BLaER1 treated with 17β-estradiol and CSF1 and Interleukin-3, amounts not matched to agents 10 nM and 100 nM (cell line): Measurements from ENCODE around the gene AP2S1.
"Not testable (repeated sequence)": the region's sequence is repeated elsewhere in the genome, so short reads cannot be mapped to it uniquely, and the experiment has no call there.

Experiments used
- H3K27ac ChIP-seq, 11 experiments: shearing (Covaris generic); formaldehyde crosslinking; 2 replicates each; pipeline ENCODE4 v1.8.1; 2022
- H3K27me3 ChIP-seq, 11 experiments: shearing (Covaris generic); formaldehyde crosslinking; 2 replicates each; pipeline ENCODE4 v1.8.1; 2022
- H3K36me3 ChIP-seq, 11 experiments: shearing (Covaris generic); formaldehyde crosslinking; 2 replicates each; pipeline ENCODE4 v1.8.1; 2022
- H3K4me1 ChIP-seq, 10 experiments: shearing (Covaris generic); formaldehyde crosslinking; 2 replicates each; pipeline ENCODE4 v1.8.1; 2022
- H3K4me2 ChIP-seq, 11 experiments: shearing (Covaris generic); formaldehyde crosslinking; 2 replicates each; pipeline ENCODE4 v1.8.1; 2022
- H3K4me3 ChIP-seq, 10 experiments: shearing (Covaris generic); formaldehyde crosslinking; 2 replicates each; pipeline ENCODE4 v1.8.1; 2022
- H3K9ac ChIP-seq, 11 experiments: shearing (Covaris generic); formaldehyde crosslinking; 2 replicates each; pipeline ENCODE4 v1.8.1; 2022
- H3K9me3 ChIP-seq, 11 experiments: shearing (Covaris generic); formaldehyde crosslinking; replicated peaks in 1 of 11; 2 replicates each; pipeline ENCODE4 v1.8.1; 2022
- H4K20me1 ChIP-seq, 11 experiments: shearing (Covaris generic); formaldehyde crosslinking; 2 replicates each; pipeline ENCODE4 v1.8.1; 2022
- Cebpa-rat ChIP-seq, 11 experiments: shearing (Covaris generic); IDR thresholded peaks; 2 replicates each; pipeline ENCODE4 v1.8.1; 2022

AP2S1 gene

GRCh38 chr19:46875234-46875633, 24.6 kb upstream of the AP2S1 start:
- no peak overlapping the region for H3K4me2 ChIP-seq
- H3K9me3 ChIP-seq, result no peaks in the 10 kb centered on the region
- peaks cover 0 to 14% (median 1%) of the 10 kb centered on the region in 10 experiments; a peak in 7 of 20 replicates for H3K4me1 ChIP-seq
- no peak for TF ChIP-seq Cebpa-rat (IDR thresholded peaks at IDR 0.05)
- no peaks in the 10 kb centered on the region for H3K27me3 ChIP-seq
- no peak overlapping the region for H3K4me3 ChIP-seq
- peaks cover 13 to 56% (median 43%) of the 10 kb centered on the region in 11 experiments; a peak in 21 of 22 replicates for H3K36me3 ChIP-seq
- no peak overlapping the region for H3K27ac ChIP-seq
- H3K9ac ChIP-seq, result no peak overlapping the region
- H4K20me1 ChIP-seq, result peaks cover 74 to 100% (median 96%) of the 10 kb centered on the region in 11 experiments; a peak in 21 of 22 replicates

GRCh38 chr19:46872967-46873366, 22.3 kb upstream of the AP2S1 start:
- peaks cover 0 to 15% (median 7%) of the 10 kb centered on the region in 10 experiments; a peak in 13 of 20 replicates for H3K4me1 ChIP-seq
- TF ChIP-seq Cebpa-rat (IDR thresholded peaks at IDR 0.05), result no peak
- no peaks in the 10 kb centered on the region for H3K27me3 ChIP-seq
- no peaks in the 10 kb centered on the region for H3K9me3 ChIP-seq
- peaks cover 8 to 51% (median 33%) of the 10 kb centered on the region in 11 experiments; a peak in 20 of 22 replicates for H3K36me3 ChIP-seq
- peaks cover 74 to 100% (median 96%) of the 10 kb centered on the region in 11 experiments; a peak in 21 of 22 replicates for H4K20me1 ChIP-seq
- H3K27ac ChIP-seq, result no peak overlapping the region
- no peak overlapping the region; a peak in 1 of 22 replicates for H3K9ac ChIP-seq
- H3K4me3 ChIP-seq, result no peak overlapping the region
- no peak overlapping the region for H3K4me2 ChIP-seq

- H3K9ac ChIP-seq, H3K4me3 ChIP-seq, H3K4me2 ChIP-seq, H3K27me3 ChIP-seq, H3K27ac ChIP-seq, H3K9me3 ChIP-seq: not testable (repeated sequence)
- H3K4me1 ChIP-seq, result peaks cover 11 to 31% (median 23%) of the 10 kb centered on the region in 10 experiments; a peak in 19 of 20 replicates
- peaks cover 88 to 100% (median 97%) of the 10 kb centered on the region in 11 experiments for H4K20me1 ChIP-seq
- H3K36me3 ChIP-seq, result peaks cover 7 to 52% (median 29%) of the 10 kb centered on the region in 11 experiments; a peak in 20 of 22 replicates
Observed at GRCh38 chr19:46871173-46871572, 20.5 kb upstream of the AP2S1 start.

- no peaks in the 10 kb centered on the region for H3K9me3 ChIP-seq
- TF ChIP-seq Cebpa-rat (IDR thresholded peaks at IDR 0.05), result no peak
- peaks cover 38 to 60% (median 51%) of the 10 kb centered on the region in 10 experiments for H3K4me1 ChIP-seq
- no peak overlapping the region for H3K9ac ChIP-seq
- H3K4me3 ChIP-seq, result no peak overlapping the region
- no peaks in the 10 kb centered on the region for H3K27me3 ChIP-seq
- H4K20me1 ChIP-seq, result peaks cover 85 to 100% (median 97%) of the 10 kb centered on the region in 11 experiments
- H3K4me2 ChIP-seq, result peak overlapping the region in 3 of 11 experiments; percentile 3 to 18 (median 7); a peak in 2 of 22 replicates
- H3K36me3 ChIP-seq, result peaks cover 0 to 46% (median 24%) of the 10 kb centered on the region in 11 experiments; a peak in 16 of 22 replicates
- H3K27ac ChIP-seq, result no peak overlapping the region
Observed at GRCh38 chr19:46868025-46868802, 17.6 kb upstream of the AP2S1 start.

GRCh38 chr19:46867170-46867569, 16.5 kb upstream of the AP2S1 start:
- H3K27ac ChIP-seq, result peak overlapping the region in 1 of 11 experiments; percentile 62; a peak in 1 of 22 replicates
- H3K36me3 ChIP-seq, result peaks cover 0 to 46% (median 24%) of the 10 kb centered on the region in 11 experiments; a peak in 14 of 22 replicates
- peaks cover 90 to 100% (median 99%) of the 10 kb centered on the region in 11 experiments for H4K20me1 ChIP-seq
- H3K4me3 ChIP-seq, result no peak overlapping the region
- H3K4me1 ChIP-seq, result peaks cover 49 to 71% (median 62%) of the 10 kb centered on the region in 10 experiments
- H3K27me3 ChIP-seq, result no peaks in the 10 kb centered on the region
- H3K9me3 ChIP-seq, result no peaks in the 10 kb centered on the region
- TF ChIP-seq Cebpa-rat (IDR thresholded peaks at IDR 0.05), result no peak
- no peak overlapping the region for H3K9ac ChIP-seq
- H3K4me2 ChIP-seq, result peak overlapping the region in 5 of 11 experiments; percentile 3 to 95 (median 38); a peak in 8 of 22 replicates

- H3K27me3 ChIP-seq, result no peaks in the 10 kb centered on the region
- no peak for TF ChIP-seq Cebpa-rat (IDR thresholded peaks at IDR 0.05)
- H4K20me1 ChIP-seq, result peaks cover 94 to 100% (median 100%) of the 10 kb centered on the region in 11 experiments
- H3K36me3 ChIP-seq, result peaks cover 0 to 46% (median 24%) of the 10 kb centered on the region in 11 experiments; a peak in 14 of 22 replicates
- H3K27ac ChIP-seq, result peak overlapping the region in 7 of 11 experiments; percentile 13 to 62 (median 27); a peak in 10 of 22 replicates
- no peaks in the 10 kb centered on the region for H3K9me3 ChIP-seq
- peaks cover 51 to 72% (median 62%) of the 10 kb centered on the region in 10 experiments for H3K4me1 ChIP-seq
- peak overlapping the region; percentile 16 to 98 (median 48); a peak in 19 of 22 replicates for H3K4me2 ChIP-seq
- H3K4me3 ChIP-seq, result no peak overlapping the region
- H3K9ac ChIP-seq, result peak overlapping the region in 3 of 11 experiments; percentile 15 to 39 (median 34); a peak in 3 of 22 replicates
Observed at GRCh38 chr19:46866407-46867136, 15.9 kb upstream of the AP2S1 start.

GRCh38 chr19:46863818-46864629, 13.4 kb upstream of the AP2S1 start:
- H3K27me3 ChIP-seq, result no peaks in the 10 kb centered on the region
- no peaks in the 10 kb centered on the region for H3K9me3 ChIP-seq
- TF ChIP-seq Cebpa-rat (IDR thresholded peaks at IDR 0.05), result no peak
- peak overlapping the region in 10 of 11 experiments; percentile 20 to 99 (median 95); a peak in 12 of 22 replicates for H3K9ac ChIP-seq
- H3K36me3 ChIP-seq, result peaks cover 0 to 34% (median 18%) of the 10 kb centered on the region in 11 experiments; a peak in 14 of 22 replicates
- H3K4me3 ChIP-seq, result peak overlapping the region in 8 of 10 experiments; percentile 65 to 89 (median 85); a peak in 15 of 20 replicates
- peaks cover 60 to 78% (median 69%) of the 10 kb centered on the region in 10 experiments for H3K4me1 ChIP-seq
- H3K27ac ChIP-seq, result peak overlapping the region in 4 of 11 experiments; percentile 4 to 30 (median 18); a peak in 2 of 22 replicates
- peaks cover 69 to 77% (median 76%) of the 10 kb centered on the region in 11 experiments for H4K20me1 ChIP-seq
- H3K4me2 ChIP-seq, result peak overlapping the region; percentile 88 to 100 (median 98)
